Hematopoietic multipotent progenitor cell treated with erythropoietin and hydrocortisone succinate and interleukin-3 and kit ligand, for 17 days (in vitro differentiated cells): ENCODE results near the gene MPG.
A peak's percentile ranks its signal among the peaks of the same experiment; 100 is the strongest.

Experiments
- DNase-seq: peaks from one replicate; pipeline ENCODE4 v3.0.0-alpha.2; 2015; ENCODE audit warnings: low spot score

MPG gene

DNA sequence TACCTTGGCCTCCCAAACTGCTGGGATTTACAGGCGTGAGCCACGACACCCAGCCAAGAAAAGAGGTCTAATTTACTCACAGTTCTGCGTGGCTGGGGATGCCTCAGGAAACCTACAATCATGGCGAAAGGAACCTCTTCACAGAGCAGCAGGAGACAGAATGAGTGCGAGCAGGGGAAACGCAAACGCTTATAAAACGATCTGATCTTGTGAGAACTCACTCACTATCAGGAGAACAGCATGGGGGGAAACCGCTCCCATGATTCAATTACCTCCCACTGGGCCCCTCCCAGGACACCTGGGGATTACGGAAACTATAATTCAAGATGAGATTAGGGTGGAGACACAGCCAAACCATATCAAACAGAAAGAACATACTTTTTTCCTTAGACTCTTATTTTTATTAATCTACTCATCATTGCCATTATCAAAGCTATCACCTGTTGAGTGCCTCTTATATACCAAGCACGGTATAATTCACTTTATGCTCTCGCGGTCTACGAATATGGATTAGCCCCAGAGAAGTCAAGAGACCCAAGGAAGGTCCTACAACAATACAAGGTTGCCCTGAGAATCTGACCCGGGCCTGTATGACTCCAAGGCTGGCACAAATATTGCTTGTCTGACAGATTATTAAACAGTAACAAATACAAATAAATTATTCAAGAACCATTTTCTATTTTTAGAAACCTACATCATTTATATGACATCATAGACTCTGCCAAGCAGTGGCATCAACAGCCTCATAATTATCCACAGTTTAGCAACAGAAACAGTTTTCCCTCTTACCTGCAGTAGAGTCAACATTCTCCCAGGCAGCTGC, 27.0 kb upstream of the MPG start:
- no peak for DNase-seq

- DNase-seq, result peak; percentile 96
These were observed 24.4 kb upstream of the MPG start, which contains the start of the genes POLR3K and SNRNP25 for GRCh38 chr16:53346-54236. POLR3K (minus strand) TSS chr16:53608; CDS start chr16:53586, 22 bp downstream. SNRNP25 (plus strand) TSS chr16:53828; CDS start chr16:54017, 189 bp downstream.

DNA sequence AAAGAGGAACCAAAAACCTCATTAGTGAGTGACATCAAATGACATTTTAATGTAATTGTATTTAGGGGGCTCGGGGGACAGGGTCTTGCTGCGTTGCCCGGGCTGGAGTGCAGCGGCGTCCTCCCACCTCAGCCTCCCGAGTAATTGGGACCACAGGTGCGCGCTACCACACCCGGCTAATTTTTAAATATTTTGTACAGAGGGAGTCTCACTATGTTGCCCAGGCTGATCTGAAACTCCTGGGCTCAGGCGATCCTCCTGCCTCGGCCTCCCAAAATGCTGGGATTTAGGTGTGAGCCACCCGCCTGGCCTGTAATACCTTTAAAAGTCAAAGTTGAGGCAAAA, 23.8 kb upstream of the MPG start:
- no peak for DNase-seq

DNA sequence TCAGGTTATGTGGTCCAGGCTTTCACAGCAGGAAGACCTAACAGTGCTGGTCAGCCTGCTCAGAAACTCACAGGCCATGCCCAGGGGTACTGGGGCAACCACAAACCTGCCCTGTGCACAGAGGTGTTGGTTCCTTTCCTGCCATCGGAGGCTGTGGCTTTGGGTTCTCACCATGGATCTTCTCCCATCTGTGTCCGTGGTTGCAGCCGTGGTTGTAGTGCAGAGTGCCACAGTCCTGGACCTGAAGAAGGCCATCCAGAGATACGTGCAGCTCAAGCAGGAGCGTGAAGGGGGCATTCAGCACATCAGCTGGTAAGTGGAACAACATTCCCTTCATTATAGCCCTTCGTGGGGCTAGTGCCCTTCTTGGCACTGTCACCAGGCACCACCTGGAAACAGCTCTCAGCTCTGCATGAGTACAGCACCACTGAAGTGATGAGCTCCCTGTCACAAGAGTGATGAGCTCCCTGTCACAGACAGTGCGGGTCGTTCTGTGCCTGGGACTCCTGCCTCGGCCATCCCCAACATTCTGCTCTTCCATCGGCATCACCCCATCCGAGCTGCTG, 22.4 kb upstream of the MPG start:
- no peak for DNase-seq

DNA sequence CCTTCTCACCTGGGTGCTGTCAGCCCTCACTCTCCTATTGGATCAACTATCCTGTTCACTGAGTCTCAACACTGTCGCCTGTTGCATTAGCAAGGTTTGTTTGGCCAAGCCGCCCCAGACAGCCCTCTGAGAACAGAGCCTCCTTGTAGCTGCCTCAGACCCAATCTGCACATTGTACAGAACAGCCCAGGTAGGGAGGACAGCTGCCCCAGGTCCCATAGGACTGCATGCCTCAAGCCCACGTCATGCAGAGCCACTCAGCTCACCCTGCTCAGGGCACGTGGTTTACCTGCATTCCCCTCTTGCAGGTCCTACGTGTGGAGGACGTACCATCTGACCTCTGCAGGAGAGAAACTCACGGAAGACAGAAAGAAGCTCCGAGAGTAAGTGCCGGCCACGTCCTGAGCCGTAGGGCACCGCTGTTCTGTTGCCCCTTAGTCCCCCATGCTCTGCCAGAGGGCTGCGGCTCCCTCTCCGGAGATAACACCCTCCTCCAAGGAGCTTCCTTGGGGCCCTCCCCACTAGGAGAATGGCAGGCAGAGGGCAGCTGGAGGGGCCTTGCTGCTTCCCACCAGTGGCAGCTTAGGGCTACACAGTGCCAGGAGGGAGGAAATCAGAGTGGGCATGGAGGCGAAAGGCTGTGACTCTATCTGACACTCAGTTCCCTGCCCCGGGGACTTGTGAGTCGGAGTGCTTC, 21.6 kb upstream of the MPG start:
- DNase-seq, result no peak

DNA sequence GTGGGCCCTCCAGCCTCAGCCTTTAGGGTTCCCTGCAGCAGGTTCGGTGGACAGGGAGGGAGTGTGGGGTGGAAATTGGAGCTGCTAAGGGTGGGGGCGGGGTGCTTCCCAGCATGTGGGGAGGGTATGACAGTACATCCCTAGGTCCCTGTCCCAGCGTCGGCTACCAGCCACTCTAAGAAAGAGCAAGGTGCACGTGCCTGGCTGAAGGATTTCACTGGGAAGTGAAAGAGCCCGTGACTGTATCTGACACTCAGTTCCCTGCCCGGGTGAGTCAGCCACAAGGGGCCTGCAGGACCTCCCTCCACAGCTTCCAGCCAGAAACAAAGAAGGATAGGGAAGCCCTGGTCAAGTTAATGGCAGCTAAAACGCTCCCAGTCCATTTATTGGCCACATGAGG, 20.3 kb upstream of the MPG start:
- no peak for DNase-seq

- DNase-seq, result no peak
These were observed 19.3 kb upstream of the MPG start for GRCh38 chr16:58491-59439.

- no peak for DNase-seq
These were observed 18.5 kb upstream of the MPG start for GRCh38 chr16:59440-60059.

DNA sequence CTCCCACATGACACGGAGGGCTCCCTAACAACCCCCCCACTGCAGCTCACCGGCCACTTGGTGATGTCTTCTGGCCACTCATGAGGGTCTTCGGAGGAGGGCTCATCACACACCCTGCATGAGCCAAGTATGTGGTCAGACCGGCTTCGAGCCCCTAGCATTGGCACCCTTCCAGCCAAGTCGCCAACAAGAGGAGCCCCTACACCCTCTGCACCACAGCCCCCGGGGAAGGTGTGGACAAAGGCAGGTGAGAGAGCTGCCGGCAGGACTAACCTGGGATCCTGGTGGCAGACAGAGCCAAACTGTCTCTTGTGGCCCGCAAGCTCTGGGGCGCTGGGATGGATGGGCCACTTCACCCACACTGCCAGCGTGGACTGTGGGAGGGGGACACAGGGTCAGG, 17.9 kb upstream of the MPG start:
- no peak for DNase-seq

DNA sequence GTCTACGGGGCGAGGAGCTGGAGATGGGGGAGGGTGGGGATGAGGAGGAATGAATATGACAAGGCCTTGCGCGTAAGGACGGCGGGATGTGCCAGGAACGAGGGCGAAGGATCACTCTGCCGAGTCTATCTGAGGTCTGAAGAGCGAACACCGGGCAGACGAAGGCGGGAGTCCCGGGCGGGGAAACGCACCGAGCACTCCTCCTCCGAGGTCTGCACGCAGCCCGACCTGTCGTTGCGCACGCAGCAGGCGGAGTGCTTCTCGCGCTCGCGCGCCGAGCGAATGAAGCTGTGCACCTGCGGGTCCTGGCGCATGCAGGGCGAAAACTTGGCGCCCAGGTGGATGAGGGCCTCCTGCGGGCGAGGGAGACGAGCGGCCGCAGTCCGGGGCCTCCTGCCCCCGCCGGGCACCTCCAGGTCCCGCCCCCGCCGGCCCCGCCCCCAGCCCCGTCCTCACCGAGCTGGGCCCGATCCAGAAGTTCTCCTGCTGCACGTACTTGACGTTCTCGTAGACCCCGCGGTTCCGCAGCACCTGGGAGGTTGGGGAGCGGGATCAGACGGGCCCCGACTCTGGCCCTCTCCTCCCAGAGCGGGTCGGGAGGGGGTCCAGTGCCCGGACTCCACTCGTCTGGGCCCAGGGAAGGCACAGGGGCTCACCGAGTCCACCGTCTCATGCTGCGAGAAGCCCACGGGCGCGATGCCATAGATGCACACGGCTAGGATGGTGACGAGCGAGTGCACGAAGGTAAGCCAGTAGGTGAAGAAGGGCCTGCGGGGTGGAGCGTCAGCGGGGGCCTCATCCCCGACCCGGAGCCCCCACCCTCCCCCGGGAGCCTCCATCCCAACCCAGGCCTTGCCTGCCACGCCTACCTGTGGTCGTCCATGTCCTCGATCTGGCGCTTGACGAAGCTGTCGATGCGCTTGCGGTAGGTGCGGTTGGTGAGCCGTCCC, 16.8 kb upstream of the MPG start:
- DNase-seq, result no peak

DNA sequence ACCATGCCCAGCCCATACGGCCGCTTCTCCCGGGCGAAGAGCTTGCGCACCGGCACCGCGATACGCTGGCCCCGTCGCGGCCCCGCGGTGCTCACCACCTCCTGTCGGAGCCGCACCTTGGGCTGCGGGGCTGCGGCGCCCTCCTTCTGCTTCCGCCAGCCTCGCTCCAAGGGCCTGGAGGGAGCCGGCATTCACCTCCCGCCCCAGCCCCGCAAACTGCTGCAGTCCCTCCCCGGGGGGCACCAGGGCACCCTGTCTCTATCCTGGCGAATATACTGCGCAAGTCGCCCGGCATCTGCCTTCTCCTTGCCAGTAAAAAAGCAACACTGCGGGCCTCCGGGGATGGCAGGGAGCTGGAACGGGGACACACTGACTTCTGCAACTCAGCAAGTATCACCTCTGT, 16.1 kb upstream of the MPG start:
- no peak for DNase-seq

DNA sequence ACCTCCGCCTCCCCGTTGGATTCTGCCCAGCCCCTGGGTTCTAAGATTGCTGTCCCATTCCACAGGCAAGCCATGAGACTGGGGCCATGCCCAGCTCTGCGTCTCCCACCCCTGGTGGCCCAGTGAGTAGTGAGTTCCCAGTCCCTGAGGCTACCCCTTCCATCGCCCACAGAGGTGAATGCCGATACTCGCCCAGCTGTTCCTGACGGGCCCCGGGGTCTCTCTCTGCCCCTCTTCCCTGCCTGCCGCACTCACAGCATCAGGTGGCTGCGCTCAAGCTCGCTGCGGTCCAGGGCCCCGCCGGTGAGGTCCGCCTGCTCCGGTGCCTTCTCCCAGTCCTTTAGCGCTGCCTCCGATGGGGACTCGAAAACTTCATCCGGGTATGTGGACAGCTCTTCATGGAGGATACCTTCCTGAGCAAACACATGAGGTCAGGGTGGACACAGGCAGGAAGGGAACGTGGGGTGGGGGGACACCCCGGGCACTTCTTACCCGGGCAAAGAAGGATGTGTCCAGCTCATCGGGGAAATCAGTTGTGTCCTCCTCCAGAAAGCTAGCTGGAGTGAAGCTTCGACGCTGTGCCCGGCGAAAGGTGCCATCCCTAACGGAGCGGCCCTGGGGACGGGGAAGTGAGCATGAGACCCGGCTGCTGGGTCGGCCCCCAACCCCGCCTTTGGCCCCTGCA, 15.6 kb upstream of the MPG start:
- DNase-seq, result no peak

DNA sequence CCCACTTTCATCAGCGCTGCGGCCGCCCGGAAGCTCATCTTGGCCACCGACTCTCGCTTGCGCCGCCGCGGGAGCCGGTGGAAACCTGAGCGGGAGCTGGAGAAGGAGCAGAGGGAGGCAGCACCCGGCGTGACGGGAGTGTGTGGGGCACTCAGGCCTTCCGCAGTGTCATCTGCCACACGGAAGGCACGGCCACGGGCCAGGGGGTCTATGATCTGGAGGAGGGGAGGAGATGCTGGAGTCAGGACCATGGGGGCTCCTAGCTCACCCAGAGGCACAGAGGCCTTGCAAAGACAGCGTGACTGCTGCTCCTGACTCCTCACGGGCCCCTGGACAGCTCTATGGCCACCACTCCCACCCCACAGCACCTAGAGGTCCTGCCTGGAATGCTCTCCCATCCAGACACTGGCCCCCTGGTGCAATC, 15.0 kb upstream of the MPG start:
- DNase-seq, result no peak

DNA sequence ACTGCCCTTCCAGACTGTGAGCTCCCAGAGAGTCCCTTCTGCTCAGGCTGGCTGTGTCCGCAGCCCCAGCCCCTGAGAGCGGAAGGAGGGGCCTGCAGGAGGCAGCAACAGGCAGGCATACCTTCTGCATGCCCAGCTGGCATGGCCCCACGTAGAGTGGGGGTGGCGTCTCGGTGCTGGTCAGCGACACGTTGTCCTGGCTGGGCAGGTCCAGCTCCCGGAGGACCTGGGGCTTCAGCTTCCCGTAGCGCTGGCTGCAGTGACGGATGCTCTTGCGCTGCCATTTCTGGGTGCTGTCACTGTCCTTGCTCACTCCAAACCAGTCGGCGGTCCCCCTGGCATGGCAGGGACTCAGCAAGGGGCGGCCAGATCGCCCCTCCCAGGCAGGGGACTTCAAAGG, 14.6 kb upstream of the MPG start:
- DNase-seq, result no peak

DNA sequence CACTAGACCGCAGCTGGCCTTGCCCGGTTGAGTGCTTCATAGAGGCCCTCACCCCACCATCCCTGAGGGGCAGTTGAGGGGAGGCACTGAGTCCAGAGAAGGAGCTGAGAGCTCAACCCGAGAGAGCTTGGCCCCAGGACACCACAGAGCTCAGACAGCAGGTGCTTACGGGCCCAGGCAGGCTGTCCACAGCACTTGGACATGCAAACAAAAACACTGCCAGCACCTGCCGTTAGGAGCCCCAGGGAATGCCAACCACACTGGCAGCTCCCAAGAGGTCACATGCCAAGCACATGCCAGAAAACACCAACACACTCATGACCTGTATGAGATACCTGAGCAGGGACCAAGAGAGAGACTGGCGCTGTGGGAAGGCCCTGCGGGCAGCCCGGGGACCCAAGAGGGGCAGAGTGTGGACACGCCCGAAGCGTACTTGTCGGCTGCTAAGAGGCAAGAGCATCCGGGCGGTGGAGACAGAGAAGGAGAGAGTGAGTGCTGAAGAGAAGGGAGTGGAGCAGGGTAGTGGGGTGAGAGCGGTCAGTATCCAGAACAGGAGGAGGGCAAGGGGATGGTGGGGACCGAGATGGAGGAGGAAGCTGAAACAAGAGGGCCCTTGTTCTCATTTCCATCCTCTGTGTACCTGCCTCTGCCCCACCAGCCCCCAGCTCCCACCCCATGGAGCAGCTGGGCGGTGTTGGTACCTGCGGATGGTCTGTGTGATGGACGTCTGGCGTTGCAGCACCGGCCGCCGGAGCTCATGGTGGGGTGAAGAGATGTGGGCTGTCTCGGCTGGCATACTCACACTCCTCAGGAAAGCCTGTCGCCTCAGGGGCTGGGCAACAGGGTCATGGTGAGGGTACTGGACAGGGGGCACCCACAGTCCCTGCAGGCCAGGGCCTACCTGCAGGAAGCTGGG, 13.8 kb upstream of the MPG start:
- no peak for DNase-seq

GRCh38 chr16:64914-65255, 13.1 kb upstream of the MPG start:
- DNase-seq, result no peak

GRCh38 chr16:65745-66144, 12.3 kb upstream of the MPG start:
- DNase-seq, result peak; percentile 91
